HEK293 (cell line): ENCODE data around the gene SIGMAR1.

Experiments
- CTCF ChIA-PET: fragments of 350-600 bp; formaldehyde crosslinking; extraction: SDS; loops from one replicate; lab custom pipeline; 2021; ENCODE audit warnings: antibody characterized with exemption; lab: Yijun Ruan, JAX
- POLR2A ChIA-PET: fragments of 300-600 bp; formaldehyde crosslinking; extraction: SDS; loops from one replicate; lab custom pipeline; 2020; ENCODE audit warnings: antibody characterized with exemption, inconsistent platforms; lab: Yijun Ruan, JAX
- H3K27ac ChIP-seq: fragments of 200-500 bp; sonication (Bioruptor generic); 2 replicates; pipeline ENCODE4 v1.5.1; 2014; ENCODE audit warnings: low read depth, low read length, control low read depth, inconsistent platforms; ENCODE audit errors: extremely low read depth
- H3K36me3 ChIP-seq, 2 experiments: fragments of 200-500 bp in 1 of 2; sonication (Bioruptor generic) in 1 of 2; 1 replicate in 1 of 2; 2 replicates in 1 of 2; pipeline ENCODE4 v1.5.1; 2014 to 2017; ENCODE audit warnings: inconsistent platforms in 2 of 2, low read length in 2 of 2; ENCODE audit not compliant: control insufficient read depth in 2 of 2, insufficient read depth in 1 of 2
- H3K4me1 ChIP-seq: fragments of 200-500 bp; sonication (Bioruptor generic); 2 replicates; pipeline ENCODE4 v1.5.1; 2014; ENCODE audit warnings: mild to moderate bottlenecking, low read length, inconsistent platforms; ENCODE audit not compliant: control insufficient read depth, insufficient read depth
- H3K4me3 ChIP-seq: 2 replicates; pipeline ENCODE4 v1.5.1; 2011; ENCODE audit warnings: low read depth, mild to moderate bottlenecking, control low read depth, low read length, moderate library complexity
- H3K9me3 ChIP-seq: fragments of 200-500 bp; sonication (Bioruptor generic); 2 replicates; pipeline ENCODE4 v1.5.1; 2014; ENCODE audit warnings: low read depth, low read length, inconsistent platforms; ENCODE audit not compliant: control insufficient read depth, insufficient read depth
- BCL11B ChIP-seq: fragments of 450-650 bp; formaldehyde crosslinking; IDR thresholded peaks from 2 replicates; pipeline ENCODE4 v1.5.1; 2016; ENCODE audit warnings: low read depth, missing biosample characterization, missing genetic modification characterization
- HOXC10 ChIP-seq: sonication (generic); formaldehyde crosslinking; IDR thresholded peaks from 2 replicates; pipeline ENCODE4 v1.8.1; 2023; ENCODE audit warnings: mild to moderate bottlenecking, missing genetic modification reagents
- KLF7 ChIP-seq: fragments of 450-650 bp; formaldehyde crosslinking; IDR thresholded peaks from 2 replicates; pipeline ENCODE4 v1.5.1; 2016; ENCODE audit warnings: missing biosample characterization, missing genetic modification characterization, borderline replicate concordance
- REPIN1 ChIP-seq: fragments of 450-650 bp; formaldehyde crosslinking; IDR thresholded peaks from 2 replicates; pipeline ENCODE4 v1.5.1; 2017; ENCODE audit warnings: missing biosample characterization, missing genetic modification characterization, low read depth
- SP2 ChIP-seq: fragments of 450-650 bp; formaldehyde crosslinking; IDR thresholded peaks from 2 replicates; pipeline ENCODE4 v1.5.1; 2016; ENCODE audit warnings: missing biosample characterization, missing genetic modification characterization
- YY1 ChIP-seq: fragments of 450-650 bp; formaldehyde crosslinking; IDR thresholded peaks from 2 replicates; pipeline ENCODE4 v1.5.1; 2018; ENCODE audit warnings: missing biosample characterization, missing genetic modification characterization
- ZBTB21 ChIP-seq: fragments of 450-650 bp; formaldehyde crosslinking; IDR thresholded peaks from 2 replicates; pipeline ENCODE4 v1.5.1; 2017; ENCODE audit warnings: missing biosample characterization, missing genetic modification characterization
- ZNF112 ChIP-seq: fragments of 450-650 bp; formaldehyde crosslinking; IDR thresholded peaks from 2 replicates; pipeline ENCODE4 v1.5.0; 2017; ENCODE audit warnings: missing biosample characterization, missing genetic modification characterization
- ZNF248 ChIP-seq: fragments of 450-650 bp; formaldehyde crosslinking; IDR thresholded peaks from 2 replicates; pipeline ENCODE4 v1.5.1; 2017; ENCODE audit warnings: missing biosample characterization, missing genetic modification characterization
- ZNF266 ChIP-seq: fragments of 450-650 bp; formaldehyde crosslinking; IDR thresholded peaks from 2 replicates; pipeline ENCODE4 v1.5.1; 2016; ENCODE audit warnings: missing biosample characterization, missing genetic modification characterization, low read depth
- ZNF404 ChIP-seq: fragments of 450-650 bp; formaldehyde crosslinking; IDR thresholded peaks from 2 replicates; pipeline ENCODE4 v1.5.1; 2017; ENCODE audit warnings: missing biosample characterization, missing genetic modification characterization
- ZNF501 ChIP-seq: fragments of 450-650 bp; formaldehyde crosslinking; IDR thresholded peaks from 2 replicates; pipeline ENCODE4 v1.5.1; 2016; ENCODE audit warnings: missing biosample characterization, missing genetic modification characterization
- ZNF548 ChIP-seq: fragments of 450-650 bp; formaldehyde crosslinking; IDR thresholded peaks from 2 replicates; pipeline ENCODE4 v1.5.1; 2016; ENCODE audit warnings: missing biosample characterization, missing genetic modification characterization
- ZNF600 ChIP-seq: fragments of 450-650 bp; formaldehyde crosslinking; IDR thresholded peaks from 2 replicates; pipeline ENCODE4 v1.5.1; 2016; ENCODE audit warnings: missing biosample characterization, missing genetic modification characterization
- ZNF768 ChIP-seq: fragments of 450-650 bp; formaldehyde crosslinking; IDR thresholded peaks from 2 replicates; pipeline ENCODE4 v1.5.1; 2018; ENCODE audit warnings: missing biosample characterization, mild to moderate bottlenecking, missing genetic modification characterization
- ZNF777 ChIP-seq: fragments of 450-650 bp; formaldehyde crosslinking; IDR thresholded peaks from 2 replicates; pipeline ENCODE4 v1.5.1; 2017; ENCODE audit warnings: missing biosample characterization, missing genetic modification characterization, borderline replicate concordance
- ZNF830 ChIP-seq: fragments of 450-650 bp; IDR thresholded peaks from 2 replicates; pipeline ENCODE4 v1.5.0; 2018; ENCODE audit warnings: missing biosample characterization, missing genetic modification characterization, low read depth, mild to moderate bottlenecking, moderate library complexity
- ZSCAN30 ChIP-seq: fragments of 450-650 bp; IDR thresholded peaks from 2 replicates; pipeline ENCODE4 v1.5.1; 2018; ENCODE audit warnings: missing biosample characterization, mild to moderate bottlenecking, missing genetic modification characterization, moderate library complexity
- TF ChIP-seq, protein P1 (sequence below): sonication (generic); formaldehyde crosslinking; IDR thresholded peaks from 2 replicates; pipeline ENCODE4 v1.8.1; 2022; ENCODE audit warnings: mild to moderate bottlenecking, moderate library complexity, missing genetic modification reagents
- TF ChIP-seq, protein P2 (sequence below): fragments of 450-650 bp; formaldehyde crosslinking; IDR thresholded peaks from 2 replicates; pipeline ENCODE4 v1.5.1; 2017; ENCODE audit warnings: missing biosample characterization, missing genetic modification characterization
- TF ChIP-seq, protein P3 (sequence below): fragments of 450-650 bp; formaldehyde crosslinking; conservative IDR thresholded peaks from 2 replicates; pipeline ENCODE4 v1.5.1; 2016; ENCODE audit warnings: low read depth, missing biosample characterization, missing genetic modification characterization
- TF ChIP-seq, protein P4 (sequence below): fragments of 450-650 bp; formaldehyde crosslinking; IDR thresholded peaks from 2 replicates; pipeline ENCODE4 v1.5.1; 2016; ENCODE audit warnings: missing biosample characterization, missing genetic modification characterization, borderline replicate concordance

SIGMAR1 gene

DNA sequence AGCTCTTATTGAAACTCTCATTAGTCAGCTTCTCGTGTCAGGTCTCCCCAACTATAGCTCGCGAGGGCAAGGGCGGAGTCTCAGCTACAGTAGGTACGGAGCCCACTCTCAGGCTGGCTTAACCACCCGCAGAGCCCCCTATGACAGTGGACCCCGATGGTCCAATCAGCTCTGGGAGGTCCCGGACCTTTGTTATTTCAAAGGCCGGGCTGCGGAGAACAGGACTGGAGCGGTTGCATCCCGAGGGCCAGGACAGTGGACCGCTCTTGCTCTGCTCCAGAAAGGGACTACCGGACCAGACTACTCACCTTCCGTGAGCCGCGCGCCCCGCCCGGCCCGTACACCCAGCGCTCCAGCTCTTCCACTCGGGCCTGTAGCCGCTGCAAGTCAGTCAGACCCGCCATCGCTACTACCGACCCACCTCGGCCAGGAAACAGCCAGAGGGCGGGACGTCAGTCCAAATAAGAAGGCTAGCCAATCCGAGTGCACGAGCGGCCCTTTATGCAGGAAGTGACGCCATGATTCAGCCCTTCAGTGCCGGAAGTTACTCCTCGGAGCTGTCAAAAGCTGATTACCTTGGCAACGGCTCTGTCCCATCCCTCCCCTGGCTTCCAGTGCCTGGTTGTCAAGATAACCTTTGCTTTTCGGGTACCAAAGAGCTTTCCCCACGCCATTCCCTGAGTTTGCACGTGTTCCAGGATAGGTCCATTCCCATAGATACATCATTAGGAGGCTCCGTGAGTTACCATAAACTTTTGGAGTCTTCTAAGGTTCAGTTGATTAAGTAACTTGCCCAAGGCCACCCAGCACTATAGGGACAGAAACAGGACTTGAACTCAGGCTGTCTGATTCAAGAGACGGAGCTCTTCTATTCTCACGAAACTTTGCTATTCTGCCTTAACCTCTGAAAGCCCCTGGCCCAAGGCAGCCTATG lies 17.3 kb downstream of the SIGMAR1 start, which contains the start of gene DCTN3 (continued):
- TF ChIP-seq ZNF266 (tag by site-specific recombination) (no peak), ZNF768 (tag by site-specific recombination) (no peak), ZNF248 (tag by site-specific recombination) (no peak), HOXC10 (no peak), ZBTB21 (peak; percentile 84), ZNF830 (tag by site-specific recombination) (no peak), BCL11B (no peak), ZNF600 (tag by site-specific recombination) (0 out of 2 replicates have a peak, but pooled peaks have one; percentile 30), YY1 (tag by site-specific recombination) (no peak), SP2 (peak; percentile 94), ZNF501 (tag by site-specific recombination) (no peak), ZNF777 (no peak), ZNF404 (tag by site-specific recombination) (no peak), ZNF112 (no peak)
- TF ChIP-seq, protein P1, sequence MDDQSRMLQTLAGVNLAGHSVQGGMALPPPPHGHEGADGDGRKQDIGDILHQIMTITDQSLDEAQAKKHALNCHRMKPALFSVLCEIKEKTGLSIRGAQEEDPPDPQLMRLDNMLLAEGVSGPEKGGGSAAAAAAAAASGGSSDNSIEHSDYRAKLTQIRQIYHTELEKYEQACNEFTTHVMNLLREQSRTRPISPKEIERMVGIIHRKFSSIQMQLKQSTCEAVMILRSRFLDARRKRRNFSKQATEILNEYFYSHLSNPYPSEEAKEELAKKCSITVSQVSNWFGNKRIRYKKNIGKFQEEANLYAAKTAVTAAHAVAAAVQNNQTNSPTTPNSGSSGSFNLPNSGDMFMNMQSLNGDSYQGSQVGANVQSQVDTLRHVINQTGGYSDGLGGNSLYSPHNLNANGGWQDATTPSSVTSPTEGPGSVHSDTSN (CRISPR knock-in tag) = no peak
- TF ChIP-seq, protein P2, sequence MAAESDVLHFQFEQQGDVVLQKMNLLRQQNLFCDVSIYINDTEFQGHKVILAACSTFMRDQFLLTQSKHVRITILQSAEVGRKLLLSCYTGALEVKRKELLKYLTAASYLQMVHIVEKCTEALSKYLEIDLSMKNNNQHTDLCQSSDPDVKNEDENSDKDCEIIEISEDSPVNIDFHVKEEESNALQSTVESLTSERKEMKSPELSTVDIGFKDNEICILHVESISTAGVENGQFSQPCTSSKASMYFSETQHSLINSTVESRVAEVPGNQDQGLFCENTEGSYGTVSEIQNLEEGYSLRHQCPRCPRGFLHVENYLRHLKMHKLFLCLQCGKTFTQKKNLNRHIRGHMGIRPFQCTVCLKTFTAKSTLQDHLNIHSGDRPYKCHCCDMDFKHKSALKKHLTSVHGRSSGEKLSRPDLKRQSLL (tag by site-specific recombination) = no peak
- TF ChIP-seq, protein P3, sequence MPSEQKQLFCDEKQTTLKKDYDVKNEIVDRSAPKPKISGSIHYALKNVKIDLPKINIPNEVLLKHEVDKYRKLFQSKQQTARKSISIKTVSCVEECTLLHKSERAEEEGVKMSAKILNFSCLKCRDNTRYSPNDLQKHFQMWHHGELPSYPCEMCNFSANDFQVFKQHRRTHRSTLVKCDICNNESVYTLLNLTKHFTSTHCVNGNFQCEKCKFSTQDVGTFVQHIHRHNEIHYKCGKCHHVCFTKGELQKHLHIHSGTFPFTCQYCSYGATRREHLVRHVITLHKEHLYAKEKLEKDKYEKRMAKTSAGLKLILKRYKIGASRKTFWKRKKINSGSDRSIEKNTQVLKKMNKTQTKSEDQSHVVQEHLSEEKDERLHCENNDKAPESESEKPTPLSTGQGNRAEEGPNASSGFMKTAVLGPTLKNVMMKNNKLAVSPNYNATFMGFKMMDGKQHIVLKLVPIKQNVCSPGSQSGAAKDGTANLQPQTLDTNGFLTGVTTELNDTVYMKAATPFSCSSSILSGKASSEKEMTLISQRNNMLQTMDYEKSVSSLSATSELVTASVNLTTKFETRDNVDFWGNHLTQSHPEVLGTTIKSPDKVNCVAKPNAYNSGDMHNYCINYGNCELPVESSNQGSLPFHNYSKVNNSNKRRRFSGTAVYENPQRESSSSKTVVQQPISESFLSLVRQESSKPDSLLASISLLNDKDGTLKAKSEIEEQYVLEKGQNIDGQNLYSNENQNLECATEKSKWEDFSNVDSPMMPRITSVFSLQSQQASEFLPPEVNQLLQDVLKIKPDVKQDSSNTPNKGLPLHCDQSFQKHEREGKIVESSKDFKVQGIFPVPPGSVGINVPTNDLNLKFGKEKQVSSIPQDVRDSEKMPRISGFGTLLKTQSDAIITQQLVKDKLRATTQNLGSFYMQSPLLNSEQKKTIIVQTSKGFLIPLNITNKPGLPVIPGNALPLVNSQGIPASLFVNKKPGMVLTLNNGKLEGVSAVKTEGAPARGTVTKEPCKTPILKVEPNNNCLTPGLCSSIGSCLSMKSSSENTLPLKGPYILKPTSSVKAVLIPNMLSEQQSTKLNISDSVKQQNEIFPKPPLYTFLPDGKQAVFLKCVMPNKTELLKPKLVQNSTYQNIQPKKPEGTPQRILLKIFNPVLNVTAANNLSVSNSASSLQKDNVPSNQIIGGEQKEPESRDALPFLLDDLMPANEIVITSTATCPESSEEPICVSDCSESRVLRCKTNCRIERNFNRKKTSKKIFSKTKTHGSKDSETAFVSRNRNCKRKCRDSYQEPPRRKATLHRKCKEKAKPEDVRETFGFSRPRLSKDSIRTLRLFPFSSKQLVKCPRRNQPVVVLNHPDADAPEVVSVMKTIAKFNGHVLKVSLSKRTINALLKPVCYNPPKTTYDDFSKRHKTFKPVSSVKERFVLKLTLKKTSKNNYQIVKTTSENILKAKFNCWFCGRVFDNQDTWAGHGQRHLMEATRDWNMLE (tag by site-specific recombination) = peak; percentile 89

DNA sequence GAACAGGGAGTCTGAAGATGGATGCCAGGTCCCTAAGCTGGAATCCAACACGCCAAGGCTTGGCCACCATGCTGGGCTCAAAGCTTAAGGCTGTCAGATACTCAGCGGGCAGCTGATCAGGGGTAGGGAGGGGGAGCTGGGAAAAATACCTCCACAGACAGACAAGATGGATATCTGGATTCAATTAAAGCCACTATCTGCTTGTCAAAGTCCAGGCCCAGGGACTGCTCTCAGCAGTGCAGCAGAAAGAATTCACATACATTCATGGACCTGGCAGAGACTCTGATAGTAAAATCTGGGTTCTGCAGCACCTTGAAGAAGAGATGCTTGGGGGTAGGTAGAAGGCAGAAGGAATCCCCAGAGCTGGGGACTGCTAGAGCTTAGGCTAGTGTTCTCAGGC lies 22.5 kb downstream of the SIGMAR1 start:
- ChIA-PET POLR2A (interaction anchor here (0.6 to 1.3 kb wide), 4 partner anchors 19 to 281 kb away, joined by 3 to 7 read pairs (median 6); no protein-coding TSS in a partner anchor), CTCF (interaction anchor here (0.8 to 10.3 kb wide), 6 partner anchors 12 to 91 kb away, joined by 3 to 164 read pairs (median 7); partner anchors contain the start of genes ARID3C and SIGMAR1)
- TF ChIP-seq KLF7 (tag by site-specific recombination) (no peak), ZSCAN30 (no peak), REPIN1 (no peak), ZNF548 (tag by site-specific recombination) (no peak)
- TF ChIP-seq, protein P4, sequence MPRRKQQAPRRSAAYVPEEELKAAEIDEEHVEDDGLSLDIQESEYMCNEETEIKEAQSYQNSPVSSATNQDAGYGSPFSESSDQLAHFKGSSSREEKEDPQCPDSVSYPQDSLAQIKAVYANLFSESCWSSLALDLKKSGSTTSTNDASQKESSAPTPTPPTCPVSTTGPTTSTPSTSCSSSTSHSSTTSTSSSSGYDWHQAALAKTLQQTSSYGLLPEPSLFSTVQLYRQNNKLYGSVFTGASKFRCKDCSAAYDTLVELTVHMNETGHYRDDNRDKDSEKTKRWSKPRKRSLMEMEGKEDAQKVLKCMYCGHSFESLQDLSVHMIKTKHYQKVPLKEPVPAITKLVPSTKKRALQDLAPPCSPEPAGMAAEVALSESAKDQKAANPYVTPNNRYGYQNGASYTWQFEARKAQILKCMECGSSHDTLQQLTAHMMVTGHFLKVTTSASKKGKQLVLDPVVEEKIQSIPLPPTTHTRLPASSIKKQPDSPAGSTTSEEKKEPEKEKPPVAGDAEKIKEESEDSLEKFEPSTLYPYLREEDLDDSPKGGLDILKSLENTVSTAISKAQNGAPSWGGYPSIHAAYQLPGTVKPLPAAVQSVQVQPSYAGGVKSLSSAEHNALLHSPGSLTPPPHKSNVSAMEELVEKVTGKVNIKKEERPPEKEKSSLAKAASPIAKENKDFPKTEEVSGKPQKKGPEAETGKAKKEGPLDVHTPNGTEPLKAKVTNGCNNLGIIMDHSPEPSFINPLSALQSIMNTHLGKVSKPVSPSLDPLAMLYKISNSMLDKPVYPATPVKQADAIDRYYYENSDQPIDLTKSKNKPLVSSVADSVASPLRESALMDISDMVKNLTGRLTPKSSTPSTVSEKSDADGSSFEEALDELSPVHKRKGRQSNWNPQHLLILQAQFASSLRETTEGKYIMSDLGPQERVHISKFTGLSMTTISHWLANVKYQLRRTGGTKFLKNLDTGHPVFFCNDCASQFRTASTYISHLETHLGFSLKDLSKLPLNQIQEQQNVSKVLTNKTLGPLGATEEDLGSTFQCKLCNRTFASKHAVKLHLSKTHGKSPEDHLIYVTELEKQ (tag by site-specific recombination) = no peak
- no peaks in the 10 kb centered on the region for H3K4me1 ChIP-seq
- H3K36me3 ChIP-seq = peaks cover 5 to 66% of the 10 kb centered on the region in 2 experiments; a peak in 2 of 3 replicates
- no peak overlapping the region for H3K4me3 ChIP-seq
- H3K27ac ChIP-seq = no peak overlapping the region
- H3K9me3 ChIP-seq = no peaks in the 10 kb centered on the region
